Small intestine (tissue), 7 donors: ENCODE results near the gene GRID2. TPM values are rescaled to one million over a fixed set of nuclear protein-coding genes. Genes with fewer than 3 reads are reported as not detected.

Experiments used
- DNase-seq, 2 donors: peaks; one replicate each; pipeline versions ENCODE4 v3.0.0 to v3.0.0-alpha.2; 2013
- FAIRE-seq: peaks from 2 replicates; lab custom pipeline; 2012; peaks lifted over from hg19 to GRCh38; lab: Jason Lieb, UNC
- H3K27ac ChIP-seq, 3 donors: one replicate each; pipeline ENCODE4 v1.5.1; 2013; ENCODE audit warnings: low read length in 2 of 3, mild to moderate bottlenecking in 2 of 3, control low read depth in 1 of 3, inconsistent platforms in 1 of 3, low read depth in 1 of 3, moderate library complexity in 1 of 3
- H3K27me3 ChIP-seq, 3 donors: one replicate each; pipeline ENCODE4 v1.6.1; 2013; ENCODE audit warnings: low read length in 3 of 3, inconsistent platforms in 1 of 3; ENCODE audit not compliant: control insufficient read depth in 3 of 3, insufficient read depth in 3 of 3
- H3K36me3 ChIP-seq, 3 donors: one replicate each; pipeline ENCODE4 v1.6.1; 2013; ENCODE audit warnings: low read length in 3 of 3, inconsistent platforms in 1 of 3, low read depth in 1 of 3, mild to moderate bottlenecking in 1 of 3, moderate library complexity in 1 of 3; ENCODE audit not compliant: control insufficient read depth in 3 of 3, insufficient read depth in 2 of 3
- H3K4me1 ChIP-seq, 3 donors: one replicate each; pipeline ENCODE4 v1.6.1; 2013; ENCODE audit warnings: low read length in 2 of 3, inconsistent platforms in 1 of 3, low read depth in 1 of 3, mild to moderate bottlenecking in 1 of 3, moderate library complexity in 1 of 3; ENCODE audit not compliant: control insufficient read depth in 3 of 3, insufficient read depth in 2 of 3
- H3K4me3 ChIP-seq, 3 donors: one replicate each; pipeline ENCODE4 v1.5.1; 2013; ENCODE audit warnings: low read length in 3 of 3, control low read depth in 1 of 3, inconsistent platforms in 1 of 3, low read depth in 1 of 3, mild to moderate bottlenecking in 1 of 3, moderate library complexity in 1 of 3
- H3K9me3 ChIP-seq, 2 donors: one replicate each; pipeline ENCODE4 v1.6.1; 2013; ENCODE audit warnings: low read depth in 1 of 2, low read length in 1 of 2; ENCODE audit not compliant: control insufficient read depth in 2 of 2, insufficient read depth in 1 of 2
- WGBS, 3 donors: extraction: QIAGEN DNeasy Blood & Tissue Kit; methylation state at CpG; one replicate each; pipeline ENCODE4 v1.1.7; 2013; 5-methylcytosine and 5-hydroxymethylcytosine counted together
- polyA plus RNA-seq, 4 donors: library from polyadenylated mRNA; stranded (reverse) in 3 of 4; unstranded in 1 of 4; fragments of 200-250 nt in 3 of 4; fragments of 120-200 nt in 1 of 4; gene quantifications; one replicate each; pipeline versions ENCODE4 v1.2.1 to v1.2.3, GENCODE V29; 2013
- donor health status: healthy with polysubstance abuse.
- donor health status: control.
- donor health status: control.
- donor health status: Bipolar disorder and iron deficiency.
- donor health status: healthy.

GRID2 gene
- polyA plus RNA-seq, 4 donors, result 0.06 to 0.27 (median 0.21) TPM; not detected in 1

DNA sequence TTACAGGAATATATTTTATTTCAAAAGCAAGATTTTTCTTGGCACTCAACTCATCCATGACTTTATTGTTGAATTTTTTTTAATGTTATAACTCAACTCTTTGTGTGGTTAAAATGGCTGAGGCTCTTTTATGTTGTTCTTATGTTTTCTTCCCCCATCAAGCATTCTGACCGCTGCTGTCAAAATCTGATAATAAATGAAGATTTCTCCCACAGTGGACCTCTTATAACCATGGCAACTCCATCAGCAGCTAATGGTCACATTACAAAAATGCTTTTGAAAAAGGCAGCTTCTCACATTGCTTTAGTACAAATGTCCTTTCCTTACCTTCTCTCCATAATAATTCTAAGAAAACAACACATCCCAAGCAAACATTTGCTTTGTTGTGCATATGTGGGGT is 1428.7 kb downstream of the GRID2 start:
- 84 to 97% (median 90%) methylated on average over 1 of the region's 1 CpG for WGBS, 3 donors
- H3K4me3 ChIP-seq, result no peak overlapping the region
- H3K9me3 ChIP-seq, result no peaks in the 10 kb centered on the region
- H3K27me3 ChIP-seq, result no peaks in the 10 kb centered on the region
- DNase-seq (no peak), FAIRE-seq (no peak)
- H3K27ac ChIP-seq, result no peak overlapping the region
- no peaks in the 10 kb centered on the region for H3K36me3 ChIP-seq
- peaks cover 0 to 6% (median 2%) of the 10 kb centered on the region in 3 donors for H3K4me1 ChIP-seq

DNA sequence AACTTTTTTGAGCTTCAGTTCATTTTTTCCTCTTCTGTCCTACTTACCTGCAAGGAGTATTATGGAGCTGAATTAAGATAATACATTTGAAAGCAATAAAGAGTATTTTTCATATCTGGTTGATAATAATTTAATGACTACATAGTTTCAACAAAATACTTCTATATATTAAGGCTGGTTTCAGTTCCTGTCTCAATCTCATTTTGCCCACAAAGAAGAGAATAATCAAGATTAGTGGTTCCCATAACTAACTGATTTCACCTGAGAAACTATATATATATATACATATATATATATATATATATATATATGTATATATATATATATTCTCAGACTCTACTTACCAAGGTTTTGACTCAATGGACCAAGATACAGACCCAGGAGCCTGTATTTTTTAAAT is 1437.1 kb downstream of the GRID2 start:
- Histone ChIP-seq H3K4me1 (peaks cover 0 to 3% (median 0%) of the 10 kb centered on the region in 3 donors), H3K4me3 (no peak overlapping the region), H3K27me3 (peaks cover 0 to 2% (median 0%) of the 10 kb centered on the region in 3 donors), H3K36me3 (no peaks in the 10 kb centered on the region), H3K9me3 (no peaks in the 10 kb centered on the region), H3K27ac (no peak overlapping the region)
- no peak for DNase-seq
- no peak for FAIRE-seq

DNA sequence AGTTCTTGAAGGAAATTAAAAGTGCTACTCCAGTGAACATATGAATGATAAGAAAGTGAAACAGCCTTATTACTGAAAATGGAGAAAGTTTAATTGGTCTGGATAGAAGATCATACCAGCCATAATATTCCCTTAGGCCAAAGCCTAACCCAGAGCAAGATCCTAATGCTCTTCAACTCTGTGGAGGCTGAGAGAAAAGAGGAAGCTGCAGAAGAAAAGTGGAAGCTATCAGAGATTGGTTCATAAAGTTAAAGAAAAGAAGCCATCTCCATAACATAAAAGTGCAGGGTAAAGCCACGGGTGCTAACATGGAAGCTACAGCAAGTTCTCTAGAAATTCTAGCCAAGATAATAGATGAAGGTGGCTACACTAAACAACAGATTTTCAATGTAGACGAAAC is 1439.3 kb downstream of the GRID2 start:
- DNase-seq (no peak), FAIRE-seq (no peak)
- H3K36me3 ChIP-seq, result no peaks in the 10 kb centered on the region
- H3K4me1 ChIP-seq, result peaks cover 0 to 3% (median 0%) of the 10 kb centered on the region in 3 donors
- no peak overlapping the region for H3K4me3 ChIP-seq
- H3K9me3 ChIP-seq, result no peaks in the 10 kb centered on the region
- peaks cover 0 to 2% (median 0%) of the 10 kb centered on the region in 3 donors for H3K27me3 ChIP-seq
- H3K27ac ChIP-seq, result no peak overlapping the region
- WGBS, 3 donors, result 80 to 84% (median 83%) methylated on average over 2 of the region's 2 CpGs

DNA sequence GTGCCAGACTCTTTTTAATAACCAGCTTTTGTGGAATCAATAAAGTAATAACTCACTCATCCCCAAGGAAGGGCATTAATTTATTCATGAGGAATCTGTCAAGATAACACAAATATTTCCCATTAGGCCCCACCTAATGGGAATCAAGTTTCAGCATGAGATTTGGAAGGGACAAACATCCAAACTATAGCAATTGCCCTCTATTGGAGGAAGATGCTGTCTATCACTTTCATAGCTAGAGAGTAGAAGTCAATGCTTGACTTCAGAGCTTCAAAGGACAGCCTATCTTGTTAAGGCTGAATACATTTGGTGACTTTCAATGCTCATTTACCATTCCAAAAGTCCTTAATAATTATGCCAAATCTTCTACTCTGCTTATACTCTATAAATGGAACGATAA is 1439.9 kb downstream of the GRID2 start:
- Histone ChIP-seq H3K4me1 (peaks cover 0 to 3% (median 0%) of the 10 kb centered on the region in 3 donors), H3K36me3 (no peaks in the 10 kb centered on the region), H3K9me3 (no peaks in the 10 kb centered on the region), H3K27ac (no peak overlapping the region), H3K4me3 (no peak overlapping the region), H3K27me3 (peaks cover 0 to 2% (median 0%) of the 10 kb centered on the region in 3 donors)
- 94 to 95% (median 94%) methylated on average over 1 of the region's 1 CpG for WGBS, 3 donors
- DNase-seq, result no peak
- FAIRE-seq, result no peak

DNA sequence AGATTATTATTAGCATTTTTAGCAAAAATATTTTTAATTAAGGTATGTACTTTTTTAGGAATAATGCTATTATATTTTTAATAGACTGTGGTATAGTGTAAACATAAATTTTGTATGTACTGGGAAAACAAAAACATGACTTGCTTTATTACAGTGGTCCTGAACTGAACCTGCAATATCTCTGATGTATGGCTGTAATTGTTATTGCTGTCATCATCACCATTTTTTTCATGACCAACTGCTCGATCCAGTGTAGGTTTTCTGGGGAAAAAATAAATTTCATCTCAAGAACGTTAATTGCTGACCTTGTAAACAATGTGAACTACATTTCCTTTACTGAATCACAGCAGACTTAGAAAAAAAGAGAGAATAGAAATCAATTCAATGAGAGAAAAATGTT is 1441.2 kb downstream of the GRID2 start:
- no peaks in the 10 kb centered on the region for H3K9me3 ChIP-seq
- H3K27me3 ChIP-seq, result peaks cover 0 to 2% (median 0%) of the 10 kb centered on the region in 3 donors
- no peak for FAIRE-seq
- no peak for DNase-seq
- peaks cover 0 to 6% (median 0%) of the 10 kb centered on the region in 3 donors for H3K4me1 ChIP-seq
- no peaks in the 10 kb centered on the region for H3K36me3 ChIP-seq
- 46 to 61% (median 51%) methylated on average over 2 of the region's 2 CpGs for WGBS, 3 donors
- H3K27ac ChIP-seq, result no peak overlapping the region
- no peak overlapping the region for H3K4me3 ChIP-seq

DNA sequence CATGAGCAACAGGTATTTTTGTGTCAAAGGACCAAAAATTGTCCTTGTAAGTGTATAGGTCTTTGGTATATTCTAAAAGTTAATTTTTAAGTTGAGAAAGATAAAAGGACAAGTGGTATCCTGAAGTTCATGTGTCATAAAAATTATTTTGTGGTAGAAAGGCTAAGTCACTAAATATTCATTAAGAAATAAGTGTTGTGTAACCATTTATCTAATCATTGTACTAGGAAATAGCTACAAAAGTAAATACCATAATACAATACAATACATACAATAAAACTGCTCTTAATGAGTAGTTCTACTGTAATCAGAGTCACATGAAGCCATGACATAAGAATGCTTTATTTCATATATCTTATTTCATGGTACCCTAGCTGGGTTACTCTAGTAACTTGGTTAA is 1442.3 kb downstream of the GRID2 start:
- FAIRE-seq (peak; percentile 47), DNase-seq (peak; percentile 47 to 54)
- Histone ChIP-seq H3K4me1 (peaks cover 0 to 6% (median 0%) of the 10 kb centered on the region in 3 donors), H3K9me3 (no peaks in the 10 kb centered on the region), H3K27ac (peak overlapping the region in 1 of 3 donors; percentile 32), H3K4me3 (no peak overlapping the region), H3K36me3 (no peaks in the 10 kb centered on the region), H3K27me3 (no peaks in the 10 kb centered on the region)

DNA sequence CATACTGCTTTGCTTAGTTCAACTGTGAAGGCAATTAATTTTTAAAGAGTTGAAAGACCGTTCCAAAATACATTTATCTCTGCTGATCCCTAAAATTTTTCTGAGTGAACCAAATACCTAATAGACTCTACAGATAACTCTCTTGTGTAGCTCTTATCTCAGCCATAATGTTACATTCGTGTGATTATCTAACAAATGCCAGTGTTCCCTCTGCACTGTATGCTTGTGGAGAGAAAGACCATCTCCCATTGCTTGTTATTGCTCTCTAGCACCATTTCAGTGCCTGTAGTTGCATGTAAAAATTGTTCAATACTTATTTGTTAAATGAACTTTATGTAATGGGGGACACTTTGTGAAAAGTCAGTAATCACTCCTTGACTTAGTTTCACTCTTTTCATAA is 1443.5 kb downstream of the GRID2 start:
- DNase-seq (no peak), FAIRE-seq (no peak)
- Histone ChIP-seq H3K4me3 (no peak overlapping the region), H3K27me3 (no peaks in the 10 kb centered on the region), H3K4me1 (peaks cover 0 to 6% (median 0%) of the 10 kb centered on the region in 3 donors), H3K27ac (no peak overlapping the region), H3K36me3 (no peaks in the 10 kb centered on the region), H3K9me3 (no peaks in the 10 kb centered on the region)
- WGBS, 3 donors, result 19 to 45% (median 32%) methylated on average over 2 of the region's 2 CpGs

DNA sequence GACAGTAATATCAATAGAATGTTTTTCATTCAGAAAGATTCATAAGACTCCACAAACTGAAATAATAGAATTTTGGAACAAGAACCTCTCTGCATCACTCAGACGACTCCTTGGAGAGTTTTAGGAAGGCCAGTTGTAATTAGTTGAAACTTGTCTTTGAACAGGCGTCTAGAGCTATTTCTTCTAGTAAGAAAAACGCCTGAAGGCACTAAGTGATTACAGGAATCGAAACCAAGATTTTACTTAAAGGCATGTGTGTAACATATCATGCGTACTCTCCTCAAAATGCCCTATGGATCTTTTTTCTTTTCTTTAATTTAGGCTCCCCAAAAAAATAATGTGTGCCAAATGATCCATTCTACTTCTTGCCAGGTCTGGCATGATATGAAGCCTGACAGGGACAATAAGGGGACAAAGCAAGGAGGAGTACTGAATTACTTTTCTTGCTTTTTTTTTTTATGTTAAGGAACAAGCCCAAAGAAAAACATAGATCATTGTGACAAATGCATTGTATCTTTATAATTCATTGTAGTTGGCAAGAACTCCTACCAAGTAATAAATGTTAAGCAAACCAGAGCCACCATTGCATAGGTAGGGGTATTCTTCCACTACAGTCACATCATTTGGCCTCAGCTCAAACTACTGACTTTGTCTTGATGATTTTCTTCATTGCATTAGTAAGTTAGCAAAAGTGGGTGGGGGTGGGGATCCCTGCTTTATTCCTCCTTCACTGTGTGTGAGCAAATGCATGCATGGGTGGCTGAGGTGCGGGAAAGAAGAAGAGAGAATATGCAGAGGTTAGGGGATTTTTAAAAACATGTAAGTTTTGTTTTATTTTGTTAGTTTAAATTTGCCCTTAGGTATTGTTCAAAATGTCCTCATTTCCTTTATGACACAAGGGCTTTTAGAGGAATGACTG is 1444.9 kb downstream of the GRID2 start:
- Histone ChIP-seq H3K4me1 (peaks cover 0 to 6% (median 0%) of the 10 kb centered on the region in 3 donors), H3K27ac (no peak overlapping the region), H3K4me3 (no peak overlapping the region), H3K36me3 (no peaks in the 10 kb centered on the region), H3K9me3 (no peaks in the 10 kb centered on the region), H3K27me3 (no peaks in the 10 kb centered on the region)
- WGBS, 3 donors, result 81 to 82% (median 82%) methylated on average over 6 of the region's 6 CpGs
- FAIRE-seq (no peak), DNase-seq (no peak)
